Measurements from ENCODE around the gene TEX264.
"Not testable (repeated sequence)": the region's sequence is repeated elsewhere in the genome, so short reads cannot be mapped to it uniquely, and the experiment has no call there.

- not testable (repeated sequence) for TF ChIP-seq ZNF211 (tag by site-specific recombination; IDR thresholded peaks at IDR 0.05; ENCODE audit: low read depth); SP7 (tag by site-specific recombination; IDR thresholded peaks at IDR 0.05); PBX3 (CRISPR knock-in tag; IDR thresholded peaks at IDR 0.05); ZFHX2 (tag by site-specific recombination; conservative IDR thresholded peaks at IDR 0.05)
- TF ChIP-seq, protein P1, sequence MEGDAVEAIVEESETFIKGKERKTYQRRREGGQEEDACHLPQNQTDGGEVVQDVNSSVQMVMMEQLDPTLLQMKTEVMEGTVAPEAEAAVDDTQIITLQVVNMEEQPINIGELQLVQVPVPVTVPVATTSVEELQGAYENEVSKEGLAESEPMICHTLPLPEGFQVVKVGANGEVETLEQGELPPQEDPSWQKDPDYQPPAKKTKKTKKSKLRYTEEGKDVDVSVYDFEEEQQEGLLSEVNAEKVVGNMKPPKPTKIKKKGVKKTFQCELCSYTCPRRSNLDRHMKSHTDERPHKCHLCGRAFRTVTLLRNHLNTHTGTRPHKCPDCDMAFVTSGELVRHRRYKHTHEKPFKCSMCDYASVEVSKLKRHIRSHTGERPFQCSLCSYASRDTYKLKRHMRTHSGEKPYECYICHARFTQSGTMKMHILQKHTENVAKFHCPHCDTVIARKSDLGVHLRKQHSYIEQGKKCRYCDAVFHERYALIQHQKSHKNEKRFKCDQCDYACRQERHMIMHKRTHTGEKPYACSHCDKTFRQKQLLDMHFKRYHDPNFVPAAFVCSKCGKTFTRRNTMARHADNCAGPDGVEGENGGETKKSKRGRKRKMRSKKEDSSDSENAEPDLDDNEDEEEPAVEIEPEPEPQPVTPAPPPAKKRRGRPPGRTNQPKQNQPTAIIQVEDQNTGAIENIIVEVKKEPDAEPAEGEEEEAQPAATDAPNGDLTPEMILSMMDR (tag by site-specific recombination; IDR thresholded peaks at IDR 0.05), result not testable (repeated sequence)
- TF ChIP-seq, protein P2, sequence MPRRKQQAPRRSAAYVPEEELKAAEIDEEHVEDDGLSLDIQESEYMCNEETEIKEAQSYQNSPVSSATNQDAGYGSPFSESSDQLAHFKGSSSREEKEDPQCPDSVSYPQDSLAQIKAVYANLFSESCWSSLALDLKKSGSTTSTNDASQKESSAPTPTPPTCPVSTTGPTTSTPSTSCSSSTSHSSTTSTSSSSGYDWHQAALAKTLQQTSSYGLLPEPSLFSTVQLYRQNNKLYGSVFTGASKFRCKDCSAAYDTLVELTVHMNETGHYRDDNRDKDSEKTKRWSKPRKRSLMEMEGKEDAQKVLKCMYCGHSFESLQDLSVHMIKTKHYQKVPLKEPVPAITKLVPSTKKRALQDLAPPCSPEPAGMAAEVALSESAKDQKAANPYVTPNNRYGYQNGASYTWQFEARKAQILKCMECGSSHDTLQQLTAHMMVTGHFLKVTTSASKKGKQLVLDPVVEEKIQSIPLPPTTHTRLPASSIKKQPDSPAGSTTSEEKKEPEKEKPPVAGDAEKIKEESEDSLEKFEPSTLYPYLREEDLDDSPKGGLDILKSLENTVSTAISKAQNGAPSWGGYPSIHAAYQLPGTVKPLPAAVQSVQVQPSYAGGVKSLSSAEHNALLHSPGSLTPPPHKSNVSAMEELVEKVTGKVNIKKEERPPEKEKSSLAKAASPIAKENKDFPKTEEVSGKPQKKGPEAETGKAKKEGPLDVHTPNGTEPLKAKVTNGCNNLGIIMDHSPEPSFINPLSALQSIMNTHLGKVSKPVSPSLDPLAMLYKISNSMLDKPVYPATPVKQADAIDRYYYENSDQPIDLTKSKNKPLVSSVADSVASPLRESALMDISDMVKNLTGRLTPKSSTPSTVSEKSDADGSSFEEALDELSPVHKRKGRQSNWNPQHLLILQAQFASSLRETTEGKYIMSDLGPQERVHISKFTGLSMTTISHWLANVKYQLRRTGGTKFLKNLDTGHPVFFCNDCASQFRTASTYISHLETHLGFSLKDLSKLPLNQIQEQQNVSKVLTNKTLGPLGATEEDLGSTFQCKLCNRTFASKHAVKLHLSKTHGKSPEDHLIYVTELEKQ (tag by site-specific recombination; IDR thresholded peaks at IDR 0.05; ENCODE audit: borderline replicate concordance), result not testable (repeated sequence)
- TF ChIP-seq, protein P3, sequence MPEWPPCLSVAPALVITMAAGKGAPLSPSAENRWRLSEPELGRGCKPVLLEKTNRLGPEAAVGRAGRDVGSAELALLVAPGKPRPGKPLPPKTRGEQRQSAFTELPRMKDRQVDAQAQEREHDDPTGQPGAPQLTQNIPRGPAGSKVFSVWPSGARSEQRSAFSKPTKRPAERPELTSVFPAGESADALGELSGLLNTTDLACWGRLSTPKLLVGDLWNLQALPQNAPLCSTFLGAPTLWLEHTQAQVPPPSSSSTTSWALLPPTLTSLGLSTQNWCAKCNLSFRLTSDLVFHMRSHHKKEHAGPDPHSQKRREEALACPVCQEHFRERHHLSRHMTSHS (tag by site-specific recombination; IDR thresholded peaks at IDR 0.05), result not testable (repeated sequence)
- TF ChIP-seq, protein P4, sequence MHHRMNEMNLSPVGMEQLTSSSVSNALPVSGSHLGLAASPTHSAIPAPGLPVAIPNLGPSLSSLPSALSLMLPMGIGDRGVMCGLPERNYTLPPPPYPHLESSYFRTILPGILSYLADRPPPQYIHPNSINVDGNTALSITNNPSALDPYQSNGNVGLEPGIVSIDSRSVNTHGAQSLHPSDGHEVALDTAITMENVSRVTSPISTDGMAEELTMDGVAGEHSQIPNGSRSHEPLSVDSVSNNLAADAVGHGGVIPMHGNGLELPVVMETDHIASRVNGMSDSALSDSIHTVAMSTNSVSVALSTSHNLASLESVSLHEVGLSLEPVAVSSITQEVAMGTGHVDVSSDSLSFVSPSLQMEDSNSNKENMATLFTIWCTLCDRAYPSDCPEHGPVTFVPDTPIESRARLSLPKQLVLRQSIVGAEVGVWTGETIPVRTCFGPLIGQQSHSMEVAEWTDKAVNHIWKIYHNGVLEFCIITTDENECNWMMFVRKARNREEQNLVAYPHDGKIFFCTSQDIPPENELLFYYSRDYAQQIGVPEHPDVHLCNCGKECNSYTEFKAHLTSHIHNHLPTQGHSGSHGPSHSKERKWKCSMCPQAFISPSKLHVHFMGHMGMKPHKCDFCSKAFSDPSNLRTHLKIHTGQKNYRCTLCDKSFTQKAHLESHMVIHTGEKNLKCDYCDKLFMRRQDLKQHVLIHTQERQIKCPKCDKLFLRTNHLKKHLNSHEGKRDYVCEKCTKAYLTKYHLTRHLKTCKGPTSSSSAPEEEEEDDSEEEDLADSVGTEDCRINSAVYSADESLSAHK (tag by site-specific recombination; IDR thresholded peaks at IDR 0.05), result not testable (repeated sequence)
Measured at GRCh38 chr3:51742320-51742719, 71.3 kb downstream of the TEX264 start.
